Measurements from ENCODE around the gene PTGR1.

PTGR1 gene

GRCh38 chr9:111559000-111559610, 40.3 kb downstream of the PTGR1 start:
- TF ChIP-seq CREB1 (IDR thresholded peaks at IDR 0.05; ENCODE audit: low read depth) = no peak
- TF ChIP-seq EGR1 (IDR thresholded peaks at IDR 0.05) = no peak
- no peak for TF ChIP-seq NFIC (IDR thresholded peaks at IDR 0.05)
- TF ChIP-seq TAF1 (IDR thresholded peaks at IDR 0.05; ENCODE audit: low read depth) = no peak
- no peak for TF ChIP-seq TCF12 (IDR thresholded peaks at IDR 0.05; ENCODE audit: low read depth)
- TF ChIP-seq FOXM1 (IDR thresholded peaks at IDR 0.05; ENCODE audit: borderline replicate concordance, low read depth) = no peak
- TF ChIP-seq USF1 (IDR thresholded peaks at IDR 0.05) = no peak
- TF ChIP-seq ZBTB7A (IDR thresholded peaks at IDR 0.05; ENCODE audit: low read depth) = no peak
- TF ChIP-seq RAD21 (IDR thresholded peaks at IDR 0.05; ENCODE audit: low read depth) = no peak
- TF ChIP-seq CEBPB (IDR thresholded peaks at IDR 0.05) = no peak
- TF ChIP-seq TEAD4 (IDR thresholded peaks at IDR 0.05) = no peak
- no peak for TF ChIP-seq EP300 (IDR thresholded peaks at IDR 0.05; ENCODE audit: borderline replicate concordance)
- TF ChIP-seq, protein P1, sequence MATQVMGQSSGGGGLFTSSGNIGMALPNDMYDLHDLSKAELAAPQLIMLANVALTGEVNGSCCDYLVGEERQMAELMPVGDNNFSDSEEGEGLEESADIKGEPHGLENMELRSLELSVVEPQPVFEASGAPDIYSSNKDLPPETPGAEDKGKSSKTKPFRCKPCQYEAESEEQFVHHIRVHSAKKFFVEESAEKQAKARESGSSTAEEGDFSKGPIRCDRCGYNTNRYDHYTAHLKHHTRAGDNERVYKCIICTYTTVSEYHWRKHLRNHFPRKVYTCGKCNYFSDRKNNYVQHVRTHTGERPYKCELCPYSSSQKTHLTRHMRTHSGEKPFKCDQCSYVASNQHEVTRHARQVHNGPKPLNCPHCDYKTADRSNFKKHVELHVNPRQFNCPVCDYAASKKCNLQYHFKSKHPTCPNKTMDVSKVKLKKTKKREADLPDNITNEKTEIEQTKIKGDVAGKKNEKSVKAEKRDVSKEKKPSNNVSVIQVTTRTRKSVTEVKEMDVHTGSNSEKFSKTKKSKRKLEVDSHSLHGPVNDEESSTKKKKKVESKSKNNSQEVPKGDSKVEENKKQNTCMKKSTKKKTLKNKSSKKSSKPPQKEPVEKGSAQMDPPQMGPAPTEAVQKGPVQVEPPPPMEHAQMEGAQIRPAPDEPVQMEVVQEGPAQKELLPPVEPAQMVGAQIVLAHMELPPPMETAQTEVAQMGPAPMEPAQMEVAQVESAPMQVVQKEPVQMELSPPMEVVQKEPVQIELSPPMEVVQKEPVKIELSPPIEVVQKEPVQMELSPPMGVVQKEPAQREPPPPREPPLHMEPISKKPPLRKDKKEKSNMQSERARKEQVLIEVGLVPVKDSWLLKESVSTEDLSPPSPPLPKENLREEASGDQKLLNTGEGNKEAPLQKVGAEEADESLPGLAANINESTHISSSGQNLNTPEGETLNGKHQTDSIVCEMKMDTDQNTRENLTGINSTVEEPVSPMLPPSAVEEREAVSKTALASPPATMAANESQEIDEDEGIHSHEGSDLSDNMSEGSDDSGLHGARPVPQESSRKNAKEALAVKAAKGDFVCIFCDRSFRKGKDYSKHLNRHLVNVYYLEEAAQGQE (IDR thresholded peaks at IDR 0.05; ENCODE audit: low read depth) = no peak
- TF ChIP-seq, protein P2, sequence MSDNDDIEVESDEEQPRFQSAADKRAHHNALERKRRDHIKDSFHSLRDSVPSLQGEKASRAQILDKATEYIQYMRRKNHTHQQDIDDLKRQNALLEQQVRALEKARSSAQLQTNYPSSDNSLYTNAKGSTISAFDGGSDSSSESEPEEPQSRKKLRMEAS (IDR thresholded peaks at IDR 0.05) = no peak
- TF ChIP-seq YY1 (IDR thresholded peaks at IDR 0.05; ENCODE audit: low read depth) = no peak

- no peak for TF ChIP-seq NFIC (IDR thresholded peaks at IDR 0.05)
- TF ChIP-seq, protein P2 (IDR thresholded peaks at IDR 0.05) = no peak
- no peak for TF ChIP-seq EP300 (IDR thresholded peaks at IDR 0.05; ENCODE audit: borderline replicate concordance)
- TF ChIP-seq USF1 (IDR thresholded peaks at IDR 0.05) = no peak
- no peak for TF ChIP-seq CREB1 (IDR thresholded peaks at IDR 0.05; ENCODE audit: low read depth)
- TF ChIP-seq EGR1 (IDR thresholded peaks at IDR 0.05) = no peak
- TF ChIP-seq YY1 (IDR thresholded peaks at IDR 0.05; ENCODE audit: low read depth) = no peak
- TF ChIP-seq RAD21 (IDR thresholded peaks at IDR 0.05; ENCODE audit: low read depth) = no peak
- TF ChIP-seq CEBPB (IDR thresholded peaks at IDR 0.05) = no peak
- TF ChIP-seq, protein P1 (IDR thresholded peaks at IDR 0.05; ENCODE audit: low read depth) = no peak
- no peak for TF ChIP-seq TAF1 (IDR thresholded peaks at IDR 0.05; ENCODE audit: low read depth)
- no peak for TF ChIP-seq ZBTB7A (IDR thresholded peaks at IDR 0.05; ENCODE audit: low read depth)
- TF ChIP-seq FOXM1 (IDR thresholded peaks at IDR 0.05; ENCODE audit: borderline replicate concordance, low read depth) = no peak
- TF ChIP-seq TEAD4 (IDR thresholded peaks at IDR 0.05) = no peak
Measured at GRCh38 chr9:111548623-111549022, 50.8 kb downstream of the PTGR1 start.

- no peak for TF ChIP-seq FOXM1 (IDR thresholded peaks at IDR 0.05; ENCODE audit: borderline replicate concordance, low read depth)
- no peak for TF ChIP-seq TAF1 (IDR thresholded peaks at IDR 0.05; ENCODE audit: low read depth)
- no peak; the same call in 1 of the 2 replicates for TF ChIP-seq USF1 (IDR thresholded peaks at IDR 0.05)
- no peak for TF ChIP-seq CEBPB (IDR thresholded peaks at IDR 0.05)
- TF ChIP-seq TCF12 (IDR thresholded peaks at IDR 0.05; ENCODE audit: low read depth) = no peak
- TF ChIP-seq EGR1 (IDR thresholded peaks at IDR 0.05) = no peak
- no peak for TF ChIP-seq EP300 (IDR thresholded peaks at IDR 0.05; ENCODE audit: borderline replicate concordance)
Measured at GRCh38 chr9:111542497-111543254, 56.8 kb downstream of the PTGR1 start.

- TF ChIP-seq CEBPB (IDR thresholded peaks at IDR 0.05) = peak; percentile 26; the same call in 1 of the 2 replicates
- TF ChIP-seq YY1 (IDR thresholded peaks at IDR 0.05; ENCODE audit: low read depth) = no peak
Measured at GRCh38 chr9:111533099-111533790, 66.2 kb downstream of the PTGR1 start.

GRCh38 chr9:111531716-111532115, 67.7 kb downstream of the PTGR1 start:
- TF ChIP-seq NFIC (IDR thresholded peaks at IDR 0.05) = no peak
- TF ChIP-seq TCF12 (IDR thresholded peaks at IDR 0.05; ENCODE audit: low read depth) = no peak
- no peak for TF ChIP-seq ZBTB7A (IDR thresholded peaks at IDR 0.05; ENCODE audit: low read depth)
- TF ChIP-seq TAF1 (IDR thresholded peaks at IDR 0.05; ENCODE audit: low read depth) = no peak
- no peak for TF ChIP-seq EGR1 (IDR thresholded peaks at IDR 0.05)
- no peak for TF ChIP-seq USF1 (IDR thresholded peaks at IDR 0.05)
- TF ChIP-seq YY1 (IDR thresholded peaks at IDR 0.05; ENCODE audit: low read depth) = no peak
- no peak for TF ChIP-seq CEBPB (IDR thresholded peaks at IDR 0.05)
- TF ChIP-seq TEAD4 (IDR thresholded peaks at IDR 0.05) = no peak
- TF ChIP-seq, protein P1 (IDR thresholded peaks at IDR 0.05; ENCODE audit: low read depth) = no peak
- TF ChIP-seq FOXM1 (IDR thresholded peaks at IDR 0.05; ENCODE audit: borderline replicate concordance, low read depth) = no peak
- no peak for TF ChIP-seq EP300 (IDR thresholded peaks at IDR 0.05; ENCODE audit: borderline replicate concordance)
- no peak for TF ChIP-seq RAD21 (IDR thresholded peaks at IDR 0.05; ENCODE audit: low read depth)
- TF ChIP-seq, protein P2 (IDR thresholded peaks at IDR 0.05) = no peak
- no peak for TF ChIP-seq CREB1 (IDR thresholded peaks at IDR 0.05; ENCODE audit: low read depth)
